ENCODE data around the gene RBM38.
"Not testable (repeated sequence)": the region's sequence is repeated elsewhere in the genome, so short reads cannot be mapped to it uniquely, and the experiment has no call there.

The RBM38 gene

DNA sequence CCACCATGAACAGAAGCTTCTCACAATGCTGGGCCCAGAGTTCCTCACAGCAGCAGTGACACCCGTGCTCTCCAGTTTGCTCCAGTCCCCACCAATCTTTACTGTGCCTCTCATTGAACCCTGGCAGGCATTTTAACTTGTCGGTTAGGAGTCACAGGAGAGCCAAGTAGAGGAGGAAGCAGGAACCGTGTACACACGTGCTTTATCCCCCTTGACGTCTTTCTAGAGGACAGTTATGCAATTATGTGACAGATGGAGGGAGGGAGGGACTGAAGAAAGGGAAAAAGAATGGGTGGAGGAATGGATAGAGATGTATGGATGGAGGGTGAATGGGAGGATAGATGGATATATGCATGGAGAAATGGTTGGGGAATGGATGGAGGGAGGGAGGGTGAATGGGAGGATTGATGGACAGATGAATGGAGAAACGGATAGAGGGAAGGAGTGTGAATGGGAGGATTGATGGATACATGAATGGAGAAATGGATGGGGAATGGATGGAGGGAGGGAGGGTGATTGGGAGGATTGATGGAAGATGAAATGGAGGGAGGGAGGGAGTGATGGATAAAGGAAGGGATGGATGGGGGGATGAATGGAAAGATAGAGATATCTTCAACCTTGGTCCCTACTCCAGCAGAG, 26.0 kb downstream of the RBM38 start:
- Histone ChIP-seq H3K27me3 (ENCODE audit: insufficient read depth, poor library complexity, severe bottlenecking) (peaks cover 10% of the 10 kb centered on the region), H3K4me1 (ENCODE audit: insufficient read depth, poor library complexity, severe bottlenecking) (no peaks in the 10 kb centered on the region), H3K9me3 (ENCODE audit: severe bottlenecking) (no peaks in the 10 kb centered on the region), H3K27ac (ENCODE audit: poor library complexity, severe bottlenecking) (no peak overlapping the region), H3K36me3 (ENCODE audit: low read depth) (no peaks in the 10 kb centered on the region), H3K4me3 (ENCODE audit: severe bottlenecking) (no peak overlapping the region)
- ATAC-seq (ENCODE audit: low read depth) (no peak), DNase-seq (ENCODE audit: low spot score) (no peak)
- TF ChIP-seq, protein P1, sequence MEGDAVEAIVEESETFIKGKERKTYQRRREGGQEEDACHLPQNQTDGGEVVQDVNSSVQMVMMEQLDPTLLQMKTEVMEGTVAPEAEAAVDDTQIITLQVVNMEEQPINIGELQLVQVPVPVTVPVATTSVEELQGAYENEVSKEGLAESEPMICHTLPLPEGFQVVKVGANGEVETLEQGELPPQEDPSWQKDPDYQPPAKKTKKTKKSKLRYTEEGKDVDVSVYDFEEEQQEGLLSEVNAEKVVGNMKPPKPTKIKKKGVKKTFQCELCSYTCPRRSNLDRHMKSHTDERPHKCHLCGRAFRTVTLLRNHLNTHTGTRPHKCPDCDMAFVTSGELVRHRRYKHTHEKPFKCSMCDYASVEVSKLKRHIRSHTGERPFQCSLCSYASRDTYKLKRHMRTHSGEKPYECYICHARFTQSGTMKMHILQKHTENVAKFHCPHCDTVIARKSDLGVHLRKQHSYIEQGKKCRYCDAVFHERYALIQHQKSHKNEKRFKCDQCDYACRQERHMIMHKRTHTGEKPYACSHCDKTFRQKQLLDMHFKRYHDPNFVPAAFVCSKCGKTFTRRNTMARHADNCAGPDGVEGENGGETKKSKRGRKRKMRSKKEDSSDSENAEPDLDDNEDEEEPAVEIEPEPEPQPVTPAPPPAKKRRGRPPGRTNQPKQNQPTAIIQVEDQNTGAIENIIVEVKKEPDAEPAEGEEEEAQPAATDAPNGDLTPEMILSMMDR (IDR thresholded peaks at IDR 0.05; ENCODE audit: poor library complexity, severe bottlenecking), result no peak

DNA sequence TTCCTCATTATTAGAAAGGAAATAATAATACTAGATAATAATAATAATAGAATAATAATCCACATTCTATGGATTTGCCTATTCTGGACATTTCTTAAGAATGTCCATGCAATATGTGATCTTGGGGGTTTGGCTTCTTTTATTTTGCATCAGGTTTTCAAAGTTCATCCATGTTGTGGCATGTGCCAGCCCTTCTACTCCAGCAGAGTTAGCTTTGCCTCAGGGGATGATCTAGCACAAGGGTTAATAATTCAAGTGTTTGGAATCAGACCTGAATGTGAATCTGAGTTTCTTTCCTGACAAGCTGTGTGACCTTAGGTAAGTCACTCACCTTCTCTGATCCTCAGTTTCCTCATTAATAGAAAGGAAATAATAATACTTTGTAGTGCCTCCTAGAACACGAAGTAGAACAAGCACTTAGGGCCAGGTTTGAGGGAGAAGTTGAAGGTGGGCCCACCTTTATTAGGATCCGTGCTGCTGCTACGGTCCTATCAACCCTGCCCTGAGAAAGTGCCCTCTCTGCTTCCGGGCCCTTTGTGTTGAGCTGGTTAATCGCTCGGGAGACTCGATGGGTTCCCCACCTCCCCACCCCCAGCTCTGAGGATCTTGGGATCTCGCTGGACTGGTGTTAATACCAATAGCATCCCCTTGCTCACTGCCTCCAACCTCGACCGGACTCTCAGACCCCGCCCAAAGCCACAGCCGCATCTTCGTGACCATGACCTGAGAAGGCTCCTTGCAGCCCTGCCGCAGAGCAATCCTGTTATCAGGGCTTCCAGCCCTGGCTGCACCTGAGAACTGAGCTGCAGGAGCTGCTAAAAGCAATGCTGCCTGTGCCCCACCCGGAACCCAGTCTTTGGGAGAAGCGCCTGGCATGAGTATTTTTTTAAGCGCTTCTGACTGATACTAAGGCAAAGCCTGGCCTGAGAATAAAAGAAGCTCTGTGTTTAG, 26.9 kb downstream of the RBM38 start:
- DNase-seq (ENCODE audit: low spot score), result no peak
- H3K4me3 ChIP-seq (ENCODE audit: severe bottlenecking), result no peak overlapping the region
- peaks cover 10% of the 10 kb centered on the region for H3K27me3 ChIP-seq (ENCODE audit: insufficient read depth, poor library complexity, severe bottlenecking)
- no peaks in the 10 kb centered on the region for H3K9me3 ChIP-seq (ENCODE audit: severe bottlenecking)
- no peaks in the 10 kb centered on the region for H3K36me3 ChIP-seq (ENCODE audit: low read depth)
- TF ChIP-seq, protein P1 (IDR thresholded peaks at IDR 0.05; ENCODE audit: poor library complexity, severe bottlenecking), result no peak
- no peaks in the 10 kb centered on the region for H3K4me1 ChIP-seq (ENCODE audit: insufficient read depth, poor library complexity, severe bottlenecking)
- H3K27ac ChIP-seq (ENCODE audit: poor library complexity, severe bottlenecking), result no peak overlapping the region
- no peak; the same call in 2 of the 3 replicates for ATAC-seq (ENCODE audit: low read depth)

DNA sequence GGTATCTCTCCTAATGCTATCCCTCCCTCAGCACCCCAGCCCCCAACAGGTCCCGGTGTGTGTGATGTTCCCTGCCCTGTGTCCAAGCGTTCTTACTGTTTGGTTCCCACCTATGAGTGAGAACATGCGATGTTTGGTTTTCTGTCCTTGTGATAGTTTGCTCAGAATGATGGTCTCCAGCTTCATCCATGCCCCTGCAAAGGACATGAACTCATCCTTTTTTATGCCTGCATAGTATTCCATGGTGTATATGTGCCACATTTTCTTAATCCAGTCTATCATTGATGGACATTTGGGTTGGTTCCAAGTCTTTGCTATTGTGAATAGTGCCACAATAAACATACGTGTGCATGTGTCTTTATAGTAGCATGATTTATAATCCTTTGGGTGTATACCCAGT, 28.3 kb downstream of the RBM38 start:
- not testable (repeated sequence) for ATAC-seq (ENCODE audit: low read depth); DNase-seq (ENCODE audit: low spot score); H3K4me3 ChIP-seq (ENCODE audit: severe bottlenecking); H3K9me3 ChIP-seq (ENCODE audit: severe bottlenecking); H3K27ac ChIP-seq (ENCODE audit: poor library complexity, severe bottlenecking); H3K4me1 ChIP-seq (ENCODE audit: insufficient read depth, poor library complexity, severe bottlenecking); H3K36me3 ChIP-seq (ENCODE audit: low read depth)
- H3K27me3 ChIP-seq (ENCODE audit: insufficient read depth, poor library complexity, severe bottlenecking), result peaks cover 10% of the 10 kb centered on the region

- no peak overlapping the region for H3K4me3 ChIP-seq (ENCODE audit: severe bottlenecking)
- ATAC-seq (ENCODE audit: low read depth), result no peak
- no peak for DNase-seq (ENCODE audit: low spot score)
- TF ChIP-seq, protein P1 (IDR thresholded peaks at IDR 0.05; ENCODE audit: poor library complexity, severe bottlenecking), result no peak
- no peaks in the 10 kb centered on the region for H3K4me1 ChIP-seq (ENCODE audit: insufficient read depth, poor library complexity, severe bottlenecking)
- H3K27ac ChIP-seq (ENCODE audit: poor library complexity, severe bottlenecking), result no peak overlapping the region
- H3K9me3 ChIP-seq (ENCODE audit: severe bottlenecking), result no peaks in the 10 kb centered on the region
- H3K36me3 ChIP-seq (ENCODE audit: low read depth), result no peaks in the 10 kb centered on the region
- peaks cover 10% of the 10 kb centered on the region for H3K27me3 ChIP-seq (ENCODE audit: insufficient read depth, poor library complexity, severe bottlenecking)
Observed at GRCh38 chr20:57420571-57421252, 29.5 kb downstream of the RBM38 start.
